B cell (primary cell): ENCODE data around the gene ALDH9A1. TPM values are rescaled to one million over a fixed set of nuclear protein-coding genes. Genes with fewer than 3 reads are reported as not detected.

Experiments
- ATAC-seq: fragments of 200-7000 bp; cut with Tn5 transposase; one replicate; pipeline ENCODE4 v1.10.0; 2021; ENCODE audit warnings: low read depth, mild to moderate bottlenecking, moderate number of reproducible peaks, moderate library complexity
- CTCF ChIA-PET: fragments of 350-600 bp; sonication (Branson Sonifier 250); formaldehyde crosslinking; loops from one replicate; lab custom pipeline; 2021; ENCODE audit warnings: antibody characterized with exemption, inconsistent platforms; lab: Charles Lee
- POLR2A ChIA-PET: fragments of 350-600 bp; sonication (Branson Sonifier 250); formaldehyde crosslinking; loops from one replicate; lab custom pipeline; 2021; ENCODE audit warnings: antibody characterized with exemption; lab: Charles Lee
- DNase-seq: peaks from one replicate; pipeline ENCODE4 v3.0.0; 2013
- H2AFZ ChIP-seq: 2 replicates; pipeline ENCODE4 v1.6.1; 2012; ENCODE audit warnings: mild to moderate bottlenecking, low read depth, low read length; ENCODE audit not compliant: insufficient read depth, poor library complexity, severe bottlenecking
- H3K27ac ChIP-seq, 2 donors: 1 replicate in 1 of 2; 2 replicates in 1 of 2; pipeline ENCODE4 v1.5.1; 2012 to 2013; ENCODE audit warnings: low read length in 2 of 2, mild to moderate bottlenecking in 2 of 2, moderate library complexity in 1 of 2
- H3K27me3 ChIP-seq, 4 experiments: fragments of 200-600 bp in 1 of 4; sonication (generic) in 1 of 4; replicated peaks in 1 of 4; 1 replicate in 2 of 4; 2 replicates in 2 of 4; pipeline versions ENCODE4 v1.6.1 to v1.7.0; 2013 to 2016; ENCODE audit warnings: low read length in 3 of 4, mild to moderate bottlenecking in 2 of 4, mixed read lengths in 1 of 4, moderate library complexity in 1 of 4; ENCODE audit not compliant: insufficient read depth in 4 of 4, control insufficient read depth in 3 of 4; ENCODE audit errors: control extremely low read depth in 1 of 4
- H3K36me3 ChIP-seq, 2 experiments: replicated peaks in 1 of 2; 1 replicate in 1 of 2; 2 replicates in 1 of 2; pipeline versions ENCODE4 v1.6.1 to v1.7.1; 2013; ENCODE audit warnings: low read length in 1 of 2; ENCODE audit not compliant: insufficient read depth in 2 of 2, control insufficient read depth in 1 of 2; ENCODE audit errors: control extremely low read depth in 1 of 2, extremely low read depth in 1 of 2
- H3K4me1 ChIP-seq, 2 donors: fragments of 200-600 bp in 1 of 2; sonication (generic) in 1 of 2; 1 replicate in 1 of 2; 2 replicates in 1 of 2; pipeline versions ENCODE4 v1.5.1 to v1.6.1; 2013 to 2017; ENCODE audit warnings: low read length in 2 of 2; ENCODE audit not compliant: control insufficient read depth in 2 of 2, insufficient read depth in 2 of 2
- H3K4me2 ChIP-seq: replicated peaks from 2 replicates; pipeline ENCODE3; 2012; ENCODE audit warnings: mild to moderate bottlenecking, low read depth, low read length; ENCODE audit not compliant: poor library complexity, severe bottlenecking
- H3K4me3 ChIP-seq, 5 experiments: fragments of 200-600 bp in 1 of 5; sonication (generic) in 1 of 5; 1 replicate in 3 of 5; 2 replicates in 2 of 5; pipeline versions ENCODE4 v1.5.1 to v1.7.0; 2011 to 2016; ENCODE audit warnings: low read length in 4 of 5, mild to moderate bottlenecking in 4 of 5, low read depth in 2 of 5, control low read depth in 1 of 5, moderate library complexity in 1 of 5; ENCODE audit not compliant: insufficient read depth in 1 of 5; ENCODE audit errors: control extremely low read depth in 1 of 5, extremely low read depth in 1 of 5
- H3K79me2 ChIP-seq: fragments of 200-600 bp; sonication (generic); one replicate; pipeline ENCODE4 v1.6.0; 2016; ENCODE audit warnings: low read length; ENCODE audit not compliant: control insufficient read depth, insufficient read depth
- H3K9ac ChIP-seq: fragments of 200-600 bp; sonication (generic); 2 replicates; pipeline ENCODE4 v1.6.1; 2017; ENCODE audit warnings: mild to moderate bottlenecking, low read length, moderate library complexity
- H3K9me3 ChIP-seq, 3 donors: one replicate each; pipeline versions ENCODE4 v1.6.1 to v1.7.1; 2013; ENCODE audit warnings: low read length in 2 of 3; ENCODE audit not compliant: control insufficient read depth in 2 of 3, insufficient read depth in 1 of 3; ENCODE audit errors: control extremely low read depth in 1 of 3
- H4K20me1 ChIP-seq: 2 replicates; pipeline ENCODE4 v1.6.0; 2012; ENCODE audit warnings: mild to moderate bottlenecking, low read length; ENCODE audit not compliant: insufficient read depth, control insufficient read depth, poor library complexity, severe bottlenecking
- H3K27ac Mint-ChIP-seq: one replicate; pipeline ENCODE4 v1.8.0; 2021; ENCODE audit warnings: mixed read lengths
- H3K27me3 Mint-ChIP-seq: one replicate; pipeline ENCODE4 v1.8.0; 2021; ENCODE audit warnings: mixed read lengths
- H3K4me1 Mint-ChIP-seq: one replicate; pipeline ENCODE4 v1.8.0; 2021; ENCODE audit warnings: mixed read lengths
- H3K4me3 Mint-ChIP-seq: one replicate; pipeline ENCODE4 v1.8.0; 2021; ENCODE audit warnings: mixed read lengths
- H3K9me3 Mint-ChIP-seq: one replicate; pipeline ENCODE4 v1.8.0; 2022; ENCODE audit warnings: mixed read lengths; ENCODE audit not compliant: insufficient read depth
- EZH2 ChIP-seq: IDR thresholded peaks from 2 replicates; pipeline ENCODE4 v1.6.1; 2012; ENCODE audit warnings: borderline replicate concordance, low read depth, mild to moderate bottlenecking, moderate library complexity, low read length; ENCODE audit not compliant: insufficient read depth, poor library complexity, severe bottlenecking
- WGBS: methylation state at CpG from one replicate; pipeline ENCODE4 v1.1.5; 2013; ENCODE audit warnings: missing lambda C conversion rate; ENCODE audit not compliant: insufficient coverage; 5-methylcytosine and 5-hydroxymethylcytosine counted together
- intact Hi-C: fragments of 100-400 bp; cut with micrococcal nuclease; formaldehyde crosslinking; loops from one replicate; pipeline ENCODE4 v1.10.0; 2022
- polyA plus RNA-seq: library from polyadenylated mRNA; depleted of rRNA; stranded (reverse); fragments of >200 nt; gene quantifications from 2 replicates; pipeline ENCODE4 v1.2.3, GENCODE V29; 2012
- total RNA-seq, 2 donors: library from RNA; stranded (reverse); fragments of 120-200 nt in 1 of 2; gene quantifications; 1 replicate in 1 of 2; 2 replicates in 1 of 2; pipeline versions ENCODE4 v1.2.3 to v1.2.4, GENCODE V29; 2013 to 2022
- TF ChIP-seq, protein P1 (sequence below): fragments of 200-600 bp; IDR thresholded peaks from one replicate; pipeline ENCODE4 v1.8.0; 2022; ENCODE audit warnings: antibody characterized with exemption, mild to moderate bottlenecking

ALDH9A1 gene
- total and polyA plus RNA-seq, 2 donors (not counting 1 experiment from before 2014, with no cell fraction given), result 23.5 to 37.5 TPM

DNA sequence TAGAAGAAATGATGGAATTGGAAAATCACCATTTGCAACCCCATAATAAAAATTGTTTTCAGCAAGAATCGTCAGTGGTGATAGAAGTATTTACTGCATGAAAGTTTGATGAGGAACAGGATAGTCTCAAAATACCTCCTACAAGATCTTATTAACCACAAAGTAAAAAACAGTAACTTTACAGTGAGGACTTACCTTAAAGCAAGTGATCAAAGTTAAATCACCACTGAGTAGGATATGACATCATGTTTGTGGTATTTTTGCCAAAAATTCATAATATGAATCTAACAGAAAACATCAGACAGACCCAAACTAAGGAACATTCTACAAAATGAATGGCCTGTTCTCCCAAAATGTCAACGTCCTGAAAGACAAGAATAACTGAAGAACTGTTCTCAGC, 19.9 kb downstream of the ALDH9A1 start:
- TF ChIP-seq, protein P1, sequence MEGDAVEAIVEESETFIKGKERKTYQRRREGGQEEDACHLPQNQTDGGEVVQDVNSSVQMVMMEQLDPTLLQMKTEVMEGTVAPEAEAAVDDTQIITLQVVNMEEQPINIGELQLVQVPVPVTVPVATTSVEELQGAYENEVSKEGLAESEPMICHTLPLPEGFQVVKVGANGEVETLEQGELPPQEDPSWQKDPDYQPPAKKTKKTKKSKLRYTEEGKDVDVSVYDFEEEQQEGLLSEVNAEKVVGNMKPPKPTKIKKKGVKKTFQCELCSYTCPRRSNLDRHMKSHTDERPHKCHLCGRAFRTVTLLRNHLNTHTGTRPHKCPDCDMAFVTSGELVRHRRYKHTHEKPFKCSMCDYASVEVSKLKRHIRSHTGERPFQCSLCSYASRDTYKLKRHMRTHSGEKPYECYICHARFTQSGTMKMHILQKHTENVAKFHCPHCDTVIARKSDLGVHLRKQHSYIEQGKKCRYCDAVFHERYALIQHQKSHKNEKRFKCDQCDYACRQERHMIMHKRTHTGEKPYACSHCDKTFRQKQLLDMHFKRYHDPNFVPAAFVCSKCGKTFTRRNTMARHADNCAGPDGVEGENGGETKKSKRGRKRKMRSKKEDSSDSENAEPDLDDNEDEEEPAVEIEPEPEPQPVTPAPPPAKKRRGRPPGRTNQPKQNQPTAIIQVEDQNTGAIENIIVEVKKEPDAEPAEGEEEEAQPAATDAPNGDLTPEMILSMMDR, result no peak
- TF ChIP-seq EZH2, result no peak
- Histone ChIP-seq H3K4me2 (no peak overlapping the region), H2AFZ (no peak overlapping the region), H4K20me1 (no peaks in the 10 kb centered on the region), H3K36me3 (peaks cover 29 to 75% of the 10 kb centered on the region in 2 experiments), H3K27me3 (no peaks in the 10 kb centered on the region), H3K9me3 (no peaks in the 10 kb centered on the region), H3K79me2 (peaks cover 4% of the 10 kb centered on the region), H3K4me1 (no peaks in the 10 kb centered on the region), H3K9ac (no peak overlapping the region), H3K27ac (no peak overlapping the region), H3K4me3 (no peak overlapping the region)
- ATAC-seq, result no peak
- DNase-seq, result no peak
- CTCF ChIA-PET, result no interaction called here
- Mint-ChIP-seq H3K27me3 (no peaks in the 10 kb centered on the region), H3K4me1 (no peaks in the 10 kb centered on the region), H3K4me3 (no peak overlapping the region), H3K9me3 (no peaks in the 10 kb centered on the region), H3K27ac (no peak overlapping the region)
- no CpG with 5 or more reads among the region's 2 CpGs for WGBS
- POLR2A ChIA-PET, result no interaction called here
- intact Hi-C loops, result no loop called here

- intact Hi-C loops, result no loop called here
- no peak overlapping the region for H3K4me3 ChIP-seq
- peaks cover 8% of the 10 kb centered on the region for H3K79me2 ChIP-seq
- Mint-ChIP-seq H3K4me1 (no peaks in the 10 kb centered on the region), H3K27me3 (no peaks in the 10 kb centered on the region), H3K4me3 (no peak overlapping the region), H3K9me3 (no peaks in the 10 kb centered on the region), H3K27ac (no peak overlapping the region)
- WGBS, result no CpG with 5 or more reads among the region's 1 CpG
- H3K9me3 ChIP-seq, result no peaks in the 10 kb centered on the region
- no peaks in the 10 kb centered on the region for H4K20me1 ChIP-seq
- ChIA-PET POLR2A (no interaction called here), CTCF (no interaction called here)
- no peak for TF ChIP-seq EZH2
- TF ChIP-seq, protein P1, result no peak
- no peak overlapping the region for H3K27ac ChIP-seq
- H3K27me3 ChIP-seq, result no peaks in the 10 kb centered on the region
- no peak overlapping the region for H3K9ac ChIP-seq
- DNase-seq (no peak), ATAC-seq (no peak)
- no peak overlapping the region for H2AFZ ChIP-seq
- H3K36me3 ChIP-seq, result peaks cover 20 to 69% of the 10 kb centered on the region in 2 experiments
- no peaks in the 10 kb centered on the region for H3K4me1 ChIP-seq
- no peak overlapping the region for H3K4me2 ChIP-seq
These were observed 22.6 kb downstream of the ALDH9A1 start for GRCh38 chr1:165675794-165676193.
